Liver (tissue), 9 donors: ENCODE results near the gene PLEKHG4. TPM values are rescaled to one million over a fixed set of nuclear protein-coding genes. Genes with fewer than 3 reads are reported as not detected.

Experiments used
- DNase-seq: peaks from one replicate; pipeline ENCODE4 v3.0.0-alpha.2; 2017; ENCODE audit warnings: low spot score
- H3K27ac ChIP-seq, 2 donors: one replicate each; pipeline ENCODE4 v1.7.0; 2013; ENCODE audit warnings: inconsistent platforms in 2 of 2, low read length in 2 of 2, control low read depth in 1 of 2, low read depth in 1 of 2, mild to moderate bottlenecking in 1 of 2
- H3K27me3 ChIP-seq, 4 donors: one replicate each; pipeline versions ENCODE4 v1.6.1 to v1.7.0; 2013; ENCODE audit warnings: low read length in 3 of 4, inconsistent platforms in 1 of 4, mild to moderate bottlenecking in 1 of 4, moderate library complexity in 1 of 4; ENCODE audit not compliant: control insufficient read depth in 4 of 4, insufficient read depth in 4 of 4
- H3K36me3 ChIP-seq, 4 donors: one replicate each; pipeline versions ENCODE4 v1.6.1 to v1.7.0; 2013; ENCODE audit warnings: low read length in 3 of 4, mild to moderate bottlenecking in 3 of 4, low read depth in 1 of 4, moderate library complexity in 1 of 4; ENCODE audit not compliant: control insufficient read depth in 4 of 4, insufficient read depth in 3 of 4
- H3K4me1 ChIP-seq, 4 donors: one replicate each; pipeline versions ENCODE4 v1.6.1 to v1.7.0; 2013; ENCODE audit warnings: low read length in 3 of 4, mild to moderate bottlenecking in 3 of 4, moderate library complexity in 1 of 4; ENCODE audit not compliant: control insufficient read depth in 4 of 4, insufficient read depth in 4 of 4
- H3K4me3 ChIP-seq, 3 donors: one replicate each; pipeline versions ENCODE4 v1.6.1 to v1.7.0; 2013; ENCODE audit warnings: low read length in 3 of 3, control low read depth in 1 of 3, low read depth in 1 of 3, mild to moderate bottlenecking in 1 of 3
- H3K9ac ChIP-seq, 2 donors: one replicate each; pipeline ENCODE4 v1.7.0; 2013; ENCODE audit warnings: low read length in 2 of 2, mild to moderate bottlenecking in 2 of 2, moderate library complexity in 2 of 2, control low read depth in 1 of 2, low read depth in 1 of 2
- H3K9me3 ChIP-seq, 4 donors: one replicate each; pipeline versions ENCODE4 v1.6.1 to v1.7.0; 2013; ENCODE audit warnings: low read length in 3 of 4; ENCODE audit not compliant: control insufficient read depth in 4 of 4
- ATF3 ChIP-seq: IDR thresholded peaks from 2 replicates; pipeline ENCODE4 v1.6.1; 2016; ENCODE audit warnings: antibody characterized with exemption
- EGR1 ChIP-seq, 2 donors: IDR thresholded peaks; 2 replicates each; pipeline ENCODE4 v1.6.1; 2016 to 2018; ENCODE audit warnings: antibody characterized with exemption in 2 of 2, low read depth in 2 of 2
- FOXA1 ChIP-seq: IDR thresholded peaks from 2 replicates; pipeline ENCODE4 v1.6.1; 2016; ENCODE audit warnings: antibody characterized with exemption
- FOXA2 ChIP-seq: IDR thresholded peaks from 2 replicates; pipeline ENCODE4 v1.6.1; 2016; ENCODE audit warnings: antibody characterized with exemption
- GABPA ChIP-seq, 2 donors: IDR thresholded peaks in 1 of 2; conservative IDR thresholded peaks in 1 of 2; 2 replicates each; pipeline ENCODE4 v1.6.1; 2016; ENCODE audit warnings: antibody characterized with exemption in 2 of 2, mild to moderate bottlenecking in 1 of 2, moderate library complexity in 1 of 2
- HNF4A ChIP-seq, 2 donors: conservative IDR thresholded peaks; 2 replicates each; pipeline ENCODE4 v1.6.1; 2016; ENCODE audit warnings: antibody characterized with exemption in 2 of 2, mild to moderate bottlenecking in 2 of 2
- HNF4G ChIP-seq: IDR thresholded peaks from 2 replicates; pipeline ENCODE4 v1.6.1; 2016; ENCODE audit warnings: antibody characterized with exemption
- JUND ChIP-seq, 2 donors: IDR thresholded peaks; 2 replicates each; pipeline ENCODE4 v1.6.1; 2016; ENCODE audit warnings: antibody characterized with exemption in 2 of 2
- NR2F2 ChIP-seq: IDR thresholded peaks from 2 replicates; pipeline ENCODE4 v1.6.1; 2016; ENCODE audit warnings: antibody characterized with exemption
- RAD21 ChIP-seq, 2 donors: IDR thresholded peaks; 2 replicates each; pipeline ENCODE4 v1.6.1; 2016; ENCODE audit warnings: antibody characterized with exemption in 2 of 2, mild to moderate bottlenecking in 2 of 2
- REST ChIP-seq: IDR thresholded peaks from 2 replicates; pipeline ENCODE4 v1.6.1; 2016; ENCODE audit warnings: antibody characterized with exemption, mild to moderate bottlenecking
- RXRA ChIP-seq, 2 donors: IDR thresholded peaks; 2 replicates each; pipeline ENCODE4 v1.6.1; 2017 to 2018; ENCODE audit warnings: antibody characterized with exemption in 2 of 2, mild to moderate bottlenecking in 1 of 2
- SP1 ChIP-seq: IDR thresholded peaks from 2 replicates; pipeline ENCODE4 v1.6.1; 2018; ENCODE audit warnings: antibody characterized with exemption, mild to moderate bottlenecking
- TAF1 ChIP-seq: conservative IDR thresholded peaks from 2 replicates; pipeline ENCODE4 v1.6.1; 2016; ENCODE audit warnings: antibody characterized with exemption, mild to moderate bottlenecking
- YY1 ChIP-seq: IDR thresholded peaks from 2 replicates; pipeline ENCODE4 v1.6.1; 2016; ENCODE audit warnings: antibody characterized with exemption, mild to moderate bottlenecking
- ZBTB33 ChIP-seq: IDR thresholded peaks from 2 replicates; pipeline ENCODE4 v1.6.1; 2016; ENCODE audit warnings: antibody characterized with exemption
- WGBS: extraction: QIAGEN DNeasy Blood & Tissue Kit; methylation state at CpG from one replicate; pipeline ENCODE4 v1.1.7; 2013; 5-methylcytosine and 5-hydroxymethylcytosine counted together
- polyA plus RNA-seq, 2 donors: library from polyadenylated mRNA; stranded (reverse) in 1 of 2; unstranded in 1 of 2; fragments of 200-250 nt in 1 of 2; fragments of >200 nt in 1 of 2; fragmentation: Nextera tagmentation in 1 of 2; extraction: Ambion mirVana in 1 of 2; gene quantifications; one replicate each; pipeline versions ENCODE4 v1.2.1 to v1.2.3, GENCODE V29; 2013 to 2015
- total RNA-seq, 2 donors: library from RNA; depleted of rRNA; stranded (reverse); fragments of >200 nt; gene quantifications; one replicate each; pipeline ENCODE4 v1.2.3, GENCODE V29; 2014
- TF ChIP-seq, protein P1 (sequence below): fragments of 150-350 bp; IDR thresholded peaks from 2 replicates; pipeline ENCODE4 v1.5.1; 2017; ENCODE audit warnings: improper control_type of control experiment, low read depth, low read length; ENCODE audit not compliant: missing input control
- donor health status: healthy.
- donor health status: healthy.
- donor health status: healthy.
- donor health status: healthy.
- donor health status: healthy.

Gene PLEKHG4
- total and polyA plus RNA-seq, 4 donors, result 0.21 to 2.6 (median 0.68) TPM

- no peak overlapping the region for H3K27ac ChIP-seq
- no peak overlapping the region for H3K9ac ChIP-seq
- H3K27me3 ChIP-seq, result no peaks in the 10 kb centered on the region
- no peak for TF ChIP-seq FOXA1
- no peak for TF ChIP-seq JUND (IDR thresholded peaks at IDR 0.05)
- TF ChIP-seq RXRA (IDR thresholded peaks at IDR 0.05), result no peak
- no peak for TF ChIP-seq RAD21 (IDR thresholded peaks at IDR 0.05)
- no peak for TF ChIP-seq SP1
- TF ChIP-seq GABPA (IDR thresholded peaks at IDR 0.05 in 1 of 2, conservative IDR thresholded peaks at IDR 0.05 in 1 of 2), result no peak
- no peak for TF ChIP-seq ATF3
- TF ChIP-seq, protein P1, sequence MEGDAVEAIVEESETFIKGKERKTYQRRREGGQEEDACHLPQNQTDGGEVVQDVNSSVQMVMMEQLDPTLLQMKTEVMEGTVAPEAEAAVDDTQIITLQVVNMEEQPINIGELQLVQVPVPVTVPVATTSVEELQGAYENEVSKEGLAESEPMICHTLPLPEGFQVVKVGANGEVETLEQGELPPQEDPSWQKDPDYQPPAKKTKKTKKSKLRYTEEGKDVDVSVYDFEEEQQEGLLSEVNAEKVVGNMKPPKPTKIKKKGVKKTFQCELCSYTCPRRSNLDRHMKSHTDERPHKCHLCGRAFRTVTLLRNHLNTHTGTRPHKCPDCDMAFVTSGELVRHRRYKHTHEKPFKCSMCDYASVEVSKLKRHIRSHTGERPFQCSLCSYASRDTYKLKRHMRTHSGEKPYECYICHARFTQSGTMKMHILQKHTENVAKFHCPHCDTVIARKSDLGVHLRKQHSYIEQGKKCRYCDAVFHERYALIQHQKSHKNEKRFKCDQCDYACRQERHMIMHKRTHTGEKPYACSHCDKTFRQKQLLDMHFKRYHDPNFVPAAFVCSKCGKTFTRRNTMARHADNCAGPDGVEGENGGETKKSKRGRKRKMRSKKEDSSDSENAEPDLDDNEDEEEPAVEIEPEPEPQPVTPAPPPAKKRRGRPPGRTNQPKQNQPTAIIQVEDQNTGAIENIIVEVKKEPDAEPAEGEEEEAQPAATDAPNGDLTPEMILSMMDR, result no peak
- TF ChIP-seq NR2F2, result no peak
- no peak for TF ChIP-seq ZBTB33
- no peak for TF ChIP-seq REST
- TF ChIP-seq HNF4G, result no peak
- no peak for TF ChIP-seq FOXA2
- no peak for TF ChIP-seq HNF4A (conservative IDR thresholded peaks at IDR 0.05)
- H3K36me3 ChIP-seq, result no peaks in the 10 kb centered on the region
- 70% methylated on average over 4 of the region's 4 CpGs for WGBS
- no peaks in the 10 kb centered on the region for H3K4me1 ChIP-seq
- DNase-seq, result no peak
- H3K4me3 ChIP-seq, result no peak overlapping the region
- H3K9me3 ChIP-seq, result no peaks in the 10 kb centered on the region
These were observed 14.9 kb downstream of the PLEKHG4 start for GRCh38 chr16:67294171-67294757.

- Histone ChIP-seq H3K27ac (no peak overlapping the region), H3K36me3 (no peaks in the 10 kb centered on the region), H3K9ac (no peak overlapping the region), H3K9me3 (no peaks in the 10 kb centered on the region), H3K27me3 (no peaks in the 10 kb centered on the region), H3K4me3 (no peak overlapping the region), H3K4me1 (no peaks in the 10 kb centered on the region)
- 72% methylated on average over 7 of the region's 7 CpGs for WGBS
- no peak for DNase-seq
- TF ChIP-seq GABPA (IDR thresholded peaks at IDR 0.05 in 1 of 2, conservative IDR thresholded peaks at IDR 0.05 in 1 of 2), result no peak
- TF ChIP-seq SP1, result no peak
- no peak for TF ChIP-seq TAF1
- no peak for TF ChIP-seq REST
- no peak for TF ChIP-seq EGR1 (IDR thresholded peaks at IDR 0.05; ENCODE audit: low read depth in 2 of 2)
- no peak for TF ChIP-seq RXRA (IDR thresholded peaks at IDR 0.05)
- TF ChIP-seq ZBTB33, result no peak
- TF ChIP-seq RAD21 (IDR thresholded peaks at IDR 0.05), result no peak
- no peak for TF ChIP-seq HNF4A (conservative IDR thresholded peaks at IDR 0.05)
- TF ChIP-seq YY1, result no peak
- TF ChIP-seq HNF4G, result no peak
These were observed 15.6 kb downstream of the PLEKHG4 start for GRCh38 chr16:67294938-67295361.
